ENCODE measurements around the gene NDOR1.

NDOR1 gene

GRCh38 chr9:137225699-137226331, 20.3 kb downstream of the NDOR1 start:
- H3K27ac ChIP-seq (replicated peaks) = no peak overlapping the region
- DNase-seq (ENCODE audit: low read depth in 1 of 2, low spot score in 1 of 2) = no peak
- H3K4me3 ChIP-seq (replicated peaks; ENCODE audit: insufficient read depth, low read length) = no peak overlapping the region
- no peaks in the 10 kb centered on the region for H3K27me3 ChIP-seq (ENCODE audit: insufficient read depth, poor library complexity, severe bottlenecking)
- TF ChIP-seq, protein P1, sequence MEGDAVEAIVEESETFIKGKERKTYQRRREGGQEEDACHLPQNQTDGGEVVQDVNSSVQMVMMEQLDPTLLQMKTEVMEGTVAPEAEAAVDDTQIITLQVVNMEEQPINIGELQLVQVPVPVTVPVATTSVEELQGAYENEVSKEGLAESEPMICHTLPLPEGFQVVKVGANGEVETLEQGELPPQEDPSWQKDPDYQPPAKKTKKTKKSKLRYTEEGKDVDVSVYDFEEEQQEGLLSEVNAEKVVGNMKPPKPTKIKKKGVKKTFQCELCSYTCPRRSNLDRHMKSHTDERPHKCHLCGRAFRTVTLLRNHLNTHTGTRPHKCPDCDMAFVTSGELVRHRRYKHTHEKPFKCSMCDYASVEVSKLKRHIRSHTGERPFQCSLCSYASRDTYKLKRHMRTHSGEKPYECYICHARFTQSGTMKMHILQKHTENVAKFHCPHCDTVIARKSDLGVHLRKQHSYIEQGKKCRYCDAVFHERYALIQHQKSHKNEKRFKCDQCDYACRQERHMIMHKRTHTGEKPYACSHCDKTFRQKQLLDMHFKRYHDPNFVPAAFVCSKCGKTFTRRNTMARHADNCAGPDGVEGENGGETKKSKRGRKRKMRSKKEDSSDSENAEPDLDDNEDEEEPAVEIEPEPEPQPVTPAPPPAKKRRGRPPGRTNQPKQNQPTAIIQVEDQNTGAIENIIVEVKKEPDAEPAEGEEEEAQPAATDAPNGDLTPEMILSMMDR (IDR thresholded peaks at IDR 0.05; ENCODE audit: insufficient read depth, low read length) = no peak
- TF ChIP-seq SPI1 (IDR thresholded peaks at IDR 0.05; ENCODE audit: borderline replicate concordance, low read depth) (no peak), GABPA (IDR thresholded peaks at IDR 0.05; ENCODE audit: low read depth) (no peak), POLR2AphosphoS5 (IDR thresholded peaks at IDR 0.05; ENCODE audit: low read depth) (no peak)
- TF ChIP-seq, protein P2, sequence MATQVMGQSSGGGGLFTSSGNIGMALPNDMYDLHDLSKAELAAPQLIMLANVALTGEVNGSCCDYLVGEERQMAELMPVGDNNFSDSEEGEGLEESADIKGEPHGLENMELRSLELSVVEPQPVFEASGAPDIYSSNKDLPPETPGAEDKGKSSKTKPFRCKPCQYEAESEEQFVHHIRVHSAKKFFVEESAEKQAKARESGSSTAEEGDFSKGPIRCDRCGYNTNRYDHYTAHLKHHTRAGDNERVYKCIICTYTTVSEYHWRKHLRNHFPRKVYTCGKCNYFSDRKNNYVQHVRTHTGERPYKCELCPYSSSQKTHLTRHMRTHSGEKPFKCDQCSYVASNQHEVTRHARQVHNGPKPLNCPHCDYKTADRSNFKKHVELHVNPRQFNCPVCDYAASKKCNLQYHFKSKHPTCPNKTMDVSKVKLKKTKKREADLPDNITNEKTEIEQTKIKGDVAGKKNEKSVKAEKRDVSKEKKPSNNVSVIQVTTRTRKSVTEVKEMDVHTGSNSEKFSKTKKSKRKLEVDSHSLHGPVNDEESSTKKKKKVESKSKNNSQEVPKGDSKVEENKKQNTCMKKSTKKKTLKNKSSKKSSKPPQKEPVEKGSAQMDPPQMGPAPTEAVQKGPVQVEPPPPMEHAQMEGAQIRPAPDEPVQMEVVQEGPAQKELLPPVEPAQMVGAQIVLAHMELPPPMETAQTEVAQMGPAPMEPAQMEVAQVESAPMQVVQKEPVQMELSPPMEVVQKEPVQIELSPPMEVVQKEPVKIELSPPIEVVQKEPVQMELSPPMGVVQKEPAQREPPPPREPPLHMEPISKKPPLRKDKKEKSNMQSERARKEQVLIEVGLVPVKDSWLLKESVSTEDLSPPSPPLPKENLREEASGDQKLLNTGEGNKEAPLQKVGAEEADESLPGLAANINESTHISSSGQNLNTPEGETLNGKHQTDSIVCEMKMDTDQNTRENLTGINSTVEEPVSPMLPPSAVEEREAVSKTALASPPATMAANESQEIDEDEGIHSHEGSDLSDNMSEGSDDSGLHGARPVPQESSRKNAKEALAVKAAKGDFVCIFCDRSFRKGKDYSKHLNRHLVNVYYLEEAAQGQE (IDR thresholded peaks at IDR 0.05; ENCODE audit: insufficient replicate concordance, low read depth) = no peak

GRCh38 chr9:137226338-137227053, 21.0 kb downstream of the NDOR1 start:
- TF ChIP-seq, protein P1 (IDR thresholded peaks at IDR 0.05; ENCODE audit: insufficient read depth, low read length) = no peak
- TF ChIP-seq SPI1 (IDR thresholded peaks at IDR 0.05; ENCODE audit: borderline replicate concordance, low read depth) (no peak), POLR2AphosphoS5 (IDR thresholded peaks at IDR 0.05; ENCODE audit: low read depth) (no peak), GABPA (IDR thresholded peaks at IDR 0.05; ENCODE audit: low read depth) (no peak)
- TF ChIP-seq, protein P2 (IDR thresholded peaks at IDR 0.05; ENCODE audit: insufficient replicate concordance, low read depth) = no peak
- Histone ChIP-seq H3K4me3 (replicated peaks; ENCODE audit: insufficient read depth, low read length) (no peak overlapping the region), H3K27ac (replicated peaks) (no peak overlapping the region), H3K27me3 (ENCODE audit: insufficient read depth, poor library complexity, severe bottlenecking) (no peaks in the 10 kb centered on the region)
- no peak for DNase-seq (ENCODE audit: low read depth in 1 of 2, low spot score in 1 of 2)

DNA sequence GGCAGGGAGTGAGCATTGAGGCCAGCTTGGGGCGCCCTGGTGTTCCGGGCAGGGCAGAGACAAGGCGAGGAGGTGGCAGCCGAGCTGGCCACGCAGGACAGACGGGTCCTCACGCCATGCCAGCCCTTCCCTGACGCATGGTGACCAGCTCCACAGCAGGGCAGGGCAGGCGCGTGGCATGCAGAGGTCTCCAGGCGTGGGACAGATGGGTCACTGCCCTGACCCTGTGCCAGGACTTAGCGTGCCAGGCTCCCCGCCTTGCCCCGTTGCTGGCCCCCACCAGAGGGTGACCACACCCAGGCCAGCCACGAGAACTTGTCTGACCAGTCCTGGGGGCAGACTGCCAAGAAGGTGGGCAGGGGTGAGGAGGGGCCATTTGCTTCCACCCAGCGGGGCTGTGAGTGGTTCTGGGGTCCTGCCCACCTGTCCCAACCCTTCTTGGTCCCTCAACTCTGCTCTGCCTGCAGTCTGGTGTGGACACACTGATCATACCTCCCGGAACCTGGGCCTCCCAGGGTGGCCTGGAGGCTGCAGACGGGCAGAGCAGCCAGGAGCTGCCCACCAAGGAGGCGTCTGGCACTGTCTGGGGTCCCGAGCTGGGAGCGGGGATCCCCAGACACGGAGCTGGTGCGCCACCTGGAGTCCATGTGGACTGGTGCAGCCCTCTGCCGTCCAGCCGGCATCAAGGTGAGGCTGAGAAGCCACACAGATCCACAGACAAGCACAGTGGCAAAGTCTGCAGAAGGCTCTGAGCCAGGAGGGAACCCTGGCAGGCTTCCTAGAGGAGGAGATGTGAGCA, 21.8 kb downstream of the NDOR1 start, which contains the start of gene RNF224:
RNF224 (plus strand) TSS at position 449 of the 799 bp plus-strand sequence. CDS start 834 bp downstream, outside the sequence.
- no peaks in the 10 kb centered on the region for H3K27me3 ChIP-seq (ENCODE audit: insufficient read depth, poor library complexity, severe bottlenecking)
- H3K4me3 ChIP-seq (replicated peaks; ENCODE audit: insufficient read depth, low read length) = no peak within 1 kb of the TSS
- TF ChIP-seq, protein P1 (IDR thresholded peaks at IDR 0.05; ENCODE audit: insufficient read depth, low read length) = peak; percentile 95
- no peak for TF ChIP-seq SPI1 (IDR thresholded peaks at IDR 0.05; ENCODE audit: borderline replicate concordance, low read depth)
- peak; percentile 60 to 82 for DNase-seq (ENCODE audit: low read depth in 1 of 2, low spot score in 1 of 2)
- no peak within 1 kb of the TSS for H3K27ac ChIP-seq (replicated peaks)

All from HL-60 (cell line).